GM23338 (cell line): Measurements from ENCODE around the gene FBXL17. TPM values are rescaled to one million over a fixed set of nuclear protein-coding genes. Genes with fewer than 3 reads are reported as not detected.

Experiments
- ATAC-seq: fragments of 200-7000 bp; cut with Tn5 transposase; 3 replicates; pipeline ENCODE4 v1.9.1; 2020
- DNase-seq: peaks from one replicate; pipeline ENCODE4 v3.0.0-alpha.2; 2015; ENCODE audit warnings: low spot score
- H2AFZ ChIP-seq: fragments of 200-600 bp; sonication (generic); 2 replicates; pipeline ENCODE4 v1.8.0; 2016; ENCODE audit warnings: antibody characterized with exemption, mild to moderate bottlenecking, moderate library complexity
- H3F3A ChIP-seq: fragments of 200-600 bp; sonication (generic); replicated peaks from 2 replicates; pipeline ENCODE4 v1.8.0; 2017; ENCODE audit warnings: antibody characterized with exemption, mixed run types, low read depth
- H3K27ac ChIP-seq: fragments of 200-600 bp; sonication (generic); 2 replicates; pipeline ENCODE4 v1.6.1; 2016; ENCODE audit warnings: low read depth
- H3K27me3 ChIP-seq: fragments of 200-600 bp; sonication (generic); 2 replicates; pipeline ENCODE4 v1.8.0; 2016; ENCODE audit warnings: mild to moderate bottlenecking, mixed run types, moderate library complexity; ENCODE audit not compliant: insufficient read depth
- H3K36me3 ChIP-seq: fragments of 200-600 bp; sonication (generic); 2 replicates; pipeline ENCODE4 v1.8.0; 2016; ENCODE audit warnings: mild to moderate bottlenecking; ENCODE audit not compliant: insufficient read depth
- H3K4me1 ChIP-seq: fragments of 200-600 bp; sonication (generic); 2 replicates; pipeline ENCODE4 v1.8.0; 2016; ENCODE audit warnings: mild to moderate bottlenecking, moderate library complexity; ENCODE audit not compliant: insufficient read depth
- H3K4me2 ChIP-seq: fragments of 200-600 bp; sonication (generic); 2 replicates; pipeline ENCODE4 v1.7.1; 2017; ENCODE audit warnings: mixed run types
- H3K4me3 ChIP-seq: fragments of 200-600 bp; sonication (generic); 2 replicates; pipeline ENCODE4 v1.6.1; 2016; ENCODE audit warnings: mixed run types
- H3K79me2 ChIP-seq: fragments of 200-600 bp; sonication (generic); replicated peaks from 2 replicates; pipeline ENCODE4 v1.8.0; 2017; ENCODE audit warnings: mild to moderate bottlenecking; ENCODE audit not compliant: insufficient read depth
- H3K9me2 ChIP-seq: fragments of 200-600 bp; sonication (generic); 2 replicates; pipeline ENCODE4 v1.8.0; 2017; ENCODE audit not compliant: insufficient read depth
- H4K20me1 ChIP-seq: fragments of 200-600 bp; sonication (generic); replicated peaks from 2 replicates; pipeline ENCODE4 v1.8.0; 2017; ENCODE audit warnings: mild to moderate bottlenecking; ENCODE audit not compliant: insufficient read depth
- H3K27ac Mint-ChIP-seq: 2 replicates; pipeline ENCODE4 v1.8.0; 2020; ENCODE audit warnings: inconsistent platforms, mild to moderate bottlenecking, moderate library complexity, mixed read lengths
- H3K27me3 Mint-ChIP-seq: 3 replicates; pipeline ENCODE4 v1.8.0; 2022; ENCODE audit warnings: low read depth, mild to moderate bottlenecking, moderate library complexity, mixed read lengths, inconsistent platforms; ENCODE audit not compliant: insufficient read depth, poor library complexity
- H3K36me3 Mint-ChIP-seq: 3 replicates; pipeline ENCODE4 v1.8.0; 2021; ENCODE audit warnings: low read depth, mild to moderate bottlenecking, inconsistent platforms, moderate library complexity, mixed read lengths
- H3K4me1 Mint-ChIP-seq: 3 replicates; pipeline ENCODE4 v1.8.0; 2020; ENCODE audit warnings: mild to moderate bottlenecking, inconsistent platforms, mixed read lengths
- H3K4me3 Mint-ChIP-seq: 3 replicates; pipeline ENCODE4 v1.8.0; 2021; ENCODE audit warnings: moderate library complexity, mild to moderate bottlenecking, inconsistent platforms, mixed read lengths
- H3K9me3 Mint-ChIP-seq: 3 replicates; pipeline ENCODE4 v1.8.0; 2020; ENCODE audit warnings: moderate library complexity, mild to moderate bottlenecking, inconsistent platforms, mixed read lengths
- CREB1 ChIP-seq: fragments of 250-450 bp; sonication (Bioruptor Pico); IDR thresholded peaks from 2 replicates; pipeline ENCODE4 v1.5.0; 2020; ENCODE audit warnings: low read depth, mild to moderate bottlenecking, moderate library complexity
- EZH2 ChIP-seq: fragments of 200-600 bp; sonication (generic); IDR thresholded peaks from one replicate; pipeline ENCODE4 v1.8.0; 2017; ENCODE audit warnings: antibody characterized with exemption, mild to moderate bottlenecking, low read depth; ENCODE audit not compliant: unreplicated experiment
- JUNB ChIP-seq: IDR thresholded peaks from one replicate; pipeline ENCODE4 v1.6.1; 2016; ENCODE audit warnings: antibody characterized with exemption; ENCODE audit not compliant: unreplicated experiment
- NANOG ChIP-seq: IDR thresholded peaks from 2 replicates; pipeline ENCODE4 v1.6.1; 2016; ENCODE audit warnings: antibody characterized with exemption, borderline replicate concordance
- POLR2AphosphoS5 ChIP-seq: IDR thresholded peaks from 2 replicates; pipeline ENCODE4 v1.6.1; 2016; ENCODE audit warnings: antibody characterized with exemption, low read depth
- STAT1 ChIP-seq: IDR thresholded peaks from one replicate; pipeline ENCODE4 v1.6.1; 2016; ENCODE audit warnings: antibody characterized with exemption; ENCODE audit not compliant: unreplicated experiment
- ZNF114 ChIP-seq: fragments of 250-450 bp; sonication (Bioruptor Pico); IDR thresholded peaks from 2 replicates; pipeline ENCODE4 v1.5.0; 2020; ENCODE audit warnings: mild to moderate bottlenecking, moderate library complexity
- ZNF331 ChIP-seq: fragments of 250-450 bp; sonication (Bioruptor Pico); IDR thresholded peaks from 2 replicates; pipeline ENCODE4 v1.5.0; 2020; ENCODE audit warnings: low read depth, mild to moderate bottlenecking, moderate library complexity
- polyA plus RNA-seq: library from polyadenylated mRNA; unstranded; fragments of >200 nt; fragmentation: Nextera tagmentation; extraction: Ambion mirVana; gene quantifications from 2 replicates; pipeline ENCODE4 v1.2.1, GENCODE V29; 2016
- total RNA-seq: library from RNA; depleted of rRNA; stranded (reverse); fragments of >200 nt; shearing (Covaris generic); gene quantifications from 2 replicates; pipeline ENCODE4 v1.2.3, GENCODE V29; 2014
- TF ChIP-seq, protein P1 (sequence below): fragments of 250-450 bp; sonication (Bioruptor Pico); IDR thresholded peaks from 2 replicates; pipeline ENCODE4 v1.5.0; 2020; ENCODE audit warnings: mild to moderate bottlenecking, moderate library complexity
- TF ChIP-seq, protein P2 (sequence below), 2 experiments: fragments of 200-600 bp in 1 of 2; sonication (generic) in 1 of 2; conservative IDR thresholded peaks; 2 replicates each; pipeline versions ENCODE4 v1.5.1 to v1.6.1; 2016 to 2017; ENCODE audit warnings: antibody characterized with exemption in 2 of 2, low read depth in 2 of 2, mild to moderate bottlenecking in 2 of 2, moderate library complexity in 1 of 2
- TF ChIP-seq, protein P3 (sequence below): IDR thresholded peaks from one replicate; pipeline ENCODE4 v1.6.1; 2018; ENCODE audit warnings: antibody characterized with exemption; ENCODE audit not compliant: unreplicated experiment

The FBXL17 gene
- total and polyA plus RNA-seq, 2 experiments from 2014 or later, result 2.0 to 2.7 TPM

DNA sequence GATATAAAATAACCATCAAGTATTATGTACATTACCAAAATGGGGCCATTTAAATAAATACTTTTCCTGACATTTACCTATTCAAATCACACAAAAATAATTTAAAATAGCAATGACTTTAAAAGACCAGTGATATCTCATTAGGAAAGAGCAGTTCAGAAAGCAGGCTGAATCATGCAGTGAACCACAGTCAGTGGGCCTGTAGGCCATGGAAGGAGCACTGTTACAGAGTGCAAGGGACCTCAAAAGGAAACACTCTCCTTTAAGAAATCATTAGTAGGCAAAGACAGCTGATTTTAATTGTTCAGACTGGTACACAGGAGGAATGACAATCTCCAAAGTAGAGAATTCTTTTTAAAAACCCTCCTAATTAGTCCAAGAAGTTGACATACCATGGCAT is 427.6 kb downstream of the FBXL17 start:
- Histone ChIP-seq H3F3A (no peaks in the 10 kb centered on the region), H4K20me1 (no peaks in the 10 kb centered on the region), H3K79me2 (no peaks in the 10 kb centered on the region), H3K36me3 (no peaks in the 10 kb centered on the region), H3K9me2 (no peaks in the 10 kb centered on the region), H3K4me3 (no peak overlapping the region), H3K4me1 (no peaks in the 10 kb centered on the region), H3K27ac (no peak overlapping the region), H2AFZ (no peak overlapping the region), H3K4me2 (no peak overlapping the region), H3K27me3 (no peaks in the 10 kb centered on the region)
- DNase-seq, result no peak
- Mint-ChIP-seq H3K4me1 (peaks cover 4% of the 10 kb centered on the region), H3K36me3 (no peaks in the 10 kb centered on the region), H3K4me3 (no peak overlapping the region), H3K9me3 (no peaks in the 10 kb centered on the region), H3K27me3 (no peaks in the 10 kb centered on the region), H3K27ac (no peak overlapping the region)
- TF ChIP-seq CREB1 (CRISPR knock-in tag), result no peak
- TF ChIP-seq NANOG, result no peak
- no peak for ATAC-seq

DNA sequence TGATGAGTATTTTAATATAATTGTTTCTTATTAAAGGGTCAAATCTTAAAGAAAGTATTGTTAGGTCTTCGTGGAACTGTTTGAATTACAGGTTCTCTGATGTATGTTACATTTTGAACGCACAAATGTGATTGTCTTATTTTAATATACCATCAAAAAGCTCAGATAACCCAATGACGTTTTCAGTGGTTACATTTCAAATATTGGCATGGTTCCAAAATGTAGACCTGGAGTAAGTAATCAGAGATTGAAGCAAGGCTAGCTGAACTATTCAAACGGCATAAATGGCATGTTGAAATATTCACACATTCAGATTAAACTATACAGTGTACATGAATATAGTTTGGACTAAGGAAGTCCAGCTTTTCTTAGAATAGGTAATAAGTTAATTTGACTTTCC is 429.4 kb downstream of the FBXL17 start:
- H3K4me3 ChIP-seq, result no peak overlapping the region
- no peaks in the 10 kb centered on the region for H3F3A ChIP-seq
- no peak overlapping the region for H3K4me2 ChIP-seq
- H3K4me1 ChIP-seq, result 0 out of 2 replicates have a peak, but pooled peaks cover 3% of the 10 kb centered on the region
- H3K9me2 ChIP-seq, result no peaks in the 10 kb centered on the region; the same call in 1 of the 2 replicates
- no peaks in the 10 kb centered on the region for H3K79me2 ChIP-seq
- no peaks in the 10 kb centered on the region for H3K27me3 ChIP-seq
- ATAC-seq (no peak), DNase-seq (no peak)
- Mint-ChIP-seq H3K36me3 (no peaks in the 10 kb centered on the region), H3K4me1 (peaks cover 7% of the 10 kb centered on the region), H3K9me3 (no peaks in the 10 kb centered on the region), H3K4me3 (no peak overlapping the region), H3K27me3 (no peaks in the 10 kb centered on the region), H3K27ac (no peak overlapping the region)
- H3K36me3 ChIP-seq, result no peaks in the 10 kb centered on the region
- no peak overlapping the region for H3K27ac ChIP-seq
- H4K20me1 ChIP-seq, result no peaks in the 10 kb centered on the region
- H2AFZ ChIP-seq, result no peak overlapping the region
- TF ChIP-seq EZH2 (no peak), CREB1 (CRISPR knock-in tag) (no peak), NANOG (no peak), ZNF114 (CRISPR knock-in tag) (no peak), JUNB (no peak), POLR2AphosphoS5 (no peak), ZNF331 (CRISPR knock-in tag) (no peak), STAT1 (no peak)
- TF ChIP-seq, protein P1, sequence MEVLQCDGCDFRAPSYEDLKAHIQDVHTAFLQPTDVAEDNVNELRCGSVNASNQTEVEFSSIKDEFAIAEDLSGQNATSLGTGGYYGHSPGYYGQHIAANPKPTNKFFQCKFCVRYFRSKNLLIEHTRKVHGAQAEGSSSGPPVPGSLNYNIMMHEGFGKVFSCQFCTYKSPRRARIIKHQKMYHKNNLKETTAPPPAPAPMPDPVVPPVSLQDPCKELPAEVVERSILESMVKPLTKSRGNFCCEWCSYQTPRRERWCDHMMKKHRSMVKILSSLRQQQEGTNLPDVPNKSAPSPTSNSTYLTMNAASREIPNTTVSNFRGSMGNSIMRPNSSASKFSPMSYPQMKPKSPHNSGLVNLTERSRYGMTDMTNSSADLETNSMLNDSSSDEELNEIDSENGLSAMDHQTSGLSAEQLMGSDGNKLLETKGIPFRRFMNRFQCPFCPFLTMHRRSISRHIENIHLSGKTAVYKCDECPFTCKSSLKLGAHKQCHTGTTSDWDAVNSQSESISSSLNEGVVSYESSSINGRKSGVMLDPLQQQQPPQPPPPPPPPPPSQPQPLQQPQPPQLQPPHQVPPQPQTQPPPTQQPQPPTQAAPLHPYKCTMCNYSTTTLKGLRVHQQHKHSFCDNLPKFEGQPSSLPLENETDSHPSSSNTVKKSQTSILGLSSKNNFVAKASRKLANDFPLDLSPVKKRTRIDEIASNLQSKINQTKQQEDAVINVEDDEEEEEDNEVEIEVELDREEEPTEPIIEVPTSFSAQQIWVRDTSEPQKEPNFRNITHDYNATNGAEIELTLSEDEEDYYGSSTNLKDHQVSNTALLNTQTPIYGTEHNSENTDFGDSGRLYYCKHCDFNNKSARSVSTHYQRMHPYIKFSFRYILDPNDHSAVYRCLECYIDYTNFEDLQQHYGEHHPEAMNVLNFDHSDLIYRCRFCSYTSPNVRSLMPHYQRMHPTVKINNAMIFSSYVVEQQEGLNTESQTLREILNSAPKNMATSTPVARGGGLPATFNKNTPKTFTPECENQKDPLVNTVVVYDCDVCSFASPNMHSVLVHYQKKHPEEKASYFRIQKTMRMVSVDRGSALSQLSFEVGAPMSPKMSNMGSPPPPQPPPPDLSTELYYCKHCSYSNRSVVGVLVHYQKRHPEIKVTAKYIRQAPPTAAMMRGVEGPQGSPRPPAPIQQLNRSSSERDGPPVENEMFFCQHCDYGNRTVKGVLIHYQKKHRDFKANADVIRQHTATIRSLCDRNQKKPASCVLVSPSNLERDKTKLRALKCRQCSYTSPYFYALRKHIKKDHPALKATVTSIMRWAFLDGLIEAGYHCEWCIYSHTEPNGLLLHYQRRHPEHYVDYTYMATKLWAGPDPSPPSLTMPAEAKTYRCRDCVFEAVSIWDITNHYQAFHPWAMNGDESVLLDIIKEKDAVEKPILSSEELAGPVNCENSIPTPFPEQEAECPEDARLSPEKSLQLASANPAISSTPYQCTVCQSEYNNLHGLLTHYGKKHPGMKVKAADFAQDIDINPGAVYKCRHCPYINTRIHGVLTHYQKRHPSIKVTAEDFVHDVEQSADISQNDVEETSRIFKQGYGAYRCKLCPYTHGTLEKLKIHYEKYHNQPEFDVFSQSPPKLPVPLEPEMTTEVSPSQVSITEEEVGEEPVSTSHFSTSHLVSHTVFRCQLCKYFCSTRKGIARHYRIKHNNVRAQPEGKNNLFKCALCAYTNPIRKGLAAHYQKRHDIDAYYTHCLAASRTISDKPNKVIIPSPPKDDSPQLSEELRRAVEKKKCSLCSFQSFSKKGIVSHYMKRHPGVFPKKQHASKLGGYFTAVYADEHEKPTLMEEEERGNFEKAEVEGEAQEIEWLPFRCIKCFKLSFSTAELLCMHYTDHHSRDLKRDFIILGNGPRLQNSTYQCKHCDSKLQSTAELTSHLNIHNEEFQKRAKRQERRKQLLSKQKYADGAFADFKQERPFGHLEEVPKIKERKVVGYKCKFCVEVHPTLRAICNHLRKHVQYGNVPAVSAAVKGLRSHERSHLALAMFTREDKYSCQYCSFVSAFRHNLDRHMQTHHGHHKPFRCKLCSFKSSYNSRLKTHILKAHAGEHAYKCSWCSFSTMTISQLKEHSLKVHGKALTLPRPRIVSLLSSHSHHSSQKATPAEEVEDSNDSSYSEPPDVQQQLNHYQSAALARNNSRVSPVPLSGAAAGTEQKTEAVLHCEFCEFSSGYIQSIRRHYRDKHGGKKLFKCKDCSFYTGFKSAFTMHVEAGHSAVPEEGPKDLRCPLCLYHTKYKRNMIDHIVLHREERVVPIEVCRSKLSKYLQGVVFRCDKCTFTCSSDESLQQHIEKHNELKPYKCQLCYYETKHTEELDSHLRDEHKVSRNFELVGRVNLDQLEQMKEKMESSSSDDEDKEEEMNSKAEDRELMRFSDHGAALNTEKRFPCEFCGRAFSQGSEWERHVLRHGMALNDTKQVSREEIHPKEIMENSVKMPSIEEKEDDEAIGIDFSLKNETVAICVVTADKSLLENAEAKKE (CRISPR knock-in tag), result no peak
- TF ChIP-seq, protein P2, sequence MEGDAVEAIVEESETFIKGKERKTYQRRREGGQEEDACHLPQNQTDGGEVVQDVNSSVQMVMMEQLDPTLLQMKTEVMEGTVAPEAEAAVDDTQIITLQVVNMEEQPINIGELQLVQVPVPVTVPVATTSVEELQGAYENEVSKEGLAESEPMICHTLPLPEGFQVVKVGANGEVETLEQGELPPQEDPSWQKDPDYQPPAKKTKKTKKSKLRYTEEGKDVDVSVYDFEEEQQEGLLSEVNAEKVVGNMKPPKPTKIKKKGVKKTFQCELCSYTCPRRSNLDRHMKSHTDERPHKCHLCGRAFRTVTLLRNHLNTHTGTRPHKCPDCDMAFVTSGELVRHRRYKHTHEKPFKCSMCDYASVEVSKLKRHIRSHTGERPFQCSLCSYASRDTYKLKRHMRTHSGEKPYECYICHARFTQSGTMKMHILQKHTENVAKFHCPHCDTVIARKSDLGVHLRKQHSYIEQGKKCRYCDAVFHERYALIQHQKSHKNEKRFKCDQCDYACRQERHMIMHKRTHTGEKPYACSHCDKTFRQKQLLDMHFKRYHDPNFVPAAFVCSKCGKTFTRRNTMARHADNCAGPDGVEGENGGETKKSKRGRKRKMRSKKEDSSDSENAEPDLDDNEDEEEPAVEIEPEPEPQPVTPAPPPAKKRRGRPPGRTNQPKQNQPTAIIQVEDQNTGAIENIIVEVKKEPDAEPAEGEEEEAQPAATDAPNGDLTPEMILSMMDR (conservative IDR thresholded peaks at IDR 0.05; ENCODE audit: low read depth in 2 of 2), result no peak
- TF ChIP-seq, protein P3, sequence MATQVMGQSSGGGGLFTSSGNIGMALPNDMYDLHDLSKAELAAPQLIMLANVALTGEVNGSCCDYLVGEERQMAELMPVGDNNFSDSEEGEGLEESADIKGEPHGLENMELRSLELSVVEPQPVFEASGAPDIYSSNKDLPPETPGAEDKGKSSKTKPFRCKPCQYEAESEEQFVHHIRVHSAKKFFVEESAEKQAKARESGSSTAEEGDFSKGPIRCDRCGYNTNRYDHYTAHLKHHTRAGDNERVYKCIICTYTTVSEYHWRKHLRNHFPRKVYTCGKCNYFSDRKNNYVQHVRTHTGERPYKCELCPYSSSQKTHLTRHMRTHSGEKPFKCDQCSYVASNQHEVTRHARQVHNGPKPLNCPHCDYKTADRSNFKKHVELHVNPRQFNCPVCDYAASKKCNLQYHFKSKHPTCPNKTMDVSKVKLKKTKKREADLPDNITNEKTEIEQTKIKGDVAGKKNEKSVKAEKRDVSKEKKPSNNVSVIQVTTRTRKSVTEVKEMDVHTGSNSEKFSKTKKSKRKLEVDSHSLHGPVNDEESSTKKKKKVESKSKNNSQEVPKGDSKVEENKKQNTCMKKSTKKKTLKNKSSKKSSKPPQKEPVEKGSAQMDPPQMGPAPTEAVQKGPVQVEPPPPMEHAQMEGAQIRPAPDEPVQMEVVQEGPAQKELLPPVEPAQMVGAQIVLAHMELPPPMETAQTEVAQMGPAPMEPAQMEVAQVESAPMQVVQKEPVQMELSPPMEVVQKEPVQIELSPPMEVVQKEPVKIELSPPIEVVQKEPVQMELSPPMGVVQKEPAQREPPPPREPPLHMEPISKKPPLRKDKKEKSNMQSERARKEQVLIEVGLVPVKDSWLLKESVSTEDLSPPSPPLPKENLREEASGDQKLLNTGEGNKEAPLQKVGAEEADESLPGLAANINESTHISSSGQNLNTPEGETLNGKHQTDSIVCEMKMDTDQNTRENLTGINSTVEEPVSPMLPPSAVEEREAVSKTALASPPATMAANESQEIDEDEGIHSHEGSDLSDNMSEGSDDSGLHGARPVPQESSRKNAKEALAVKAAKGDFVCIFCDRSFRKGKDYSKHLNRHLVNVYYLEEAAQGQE, result no peak
